Left lung (tissue), 10 donors: ENCODE results near the gene PLD1. TPM values are rescaled to one million over a fixed set of nuclear protein-coding genes. Genes with fewer than 3 reads are reported as not detected.

Source experiments
- ATAC-seq: fragments of 200-7000 bp; cut with Tn5 transposase; one replicate; pipeline ENCODE4 v1.9.1; 2020; ENCODE audit warnings: moderate library complexity
- DNase-seq, 4 donors: peaks; one replicate each; pipeline ENCODE4 v3.0.0-alpha.2; 2013 to 2020
- H3K27ac ChIP-seq, 2 donors: fragments of 200-600 bp; sonication (generic) in 1 of 2; one replicate each; pipeline versions ENCODE4 v1.5.0 to v1.8.0; 2020 to 2021
- H3K27me3 ChIP-seq, 2 donors: fragments of 200-600 bp; sonication (generic) in 1 of 2; one replicate each; pipeline versions ENCODE4 v1.5.0 to v1.8.0; 2020 to 2021
- H3K36me3 ChIP-seq, 2 donors: fragments of 200-600 bp; sonication (generic) in 1 of 2; one replicate each; pipeline versions ENCODE4 v1.5.0 to v1.8.0; 2020 to 2021
- H3K4me1 ChIP-seq, 2 donors: fragments of 200-600 bp; one replicate each; pipeline ENCODE4 v1.8.0; 2021
- H3K4me3 ChIP-seq, 2 donors: fragments of 200-600 bp; sonication (generic) in 1 of 2; one replicate each; pipeline versions ENCODE4 v1.5.0 to v1.8.0; 2020 to 2021; ENCODE audit warnings: mild to moderate bottlenecking in 1 of 2
- H3K9me3 ChIP-seq, 2 donors: fragments of 200-600 bp; sonication (generic) in 1 of 2; one replicate each; pipeline versions ENCODE4 v1.5.0 to v1.8.0; 2020 to 2021
- intact Hi-C, 2 donors: fragments of 100-400 bp; cut with DNase I; formaldehyde crosslinking; loops; one replicate each; pipeline versions ENCODE4 v1.11.2 to v1.14.2; 2022
- polyA plus RNA-seq, 6 donors: library from polyadenylated mRNA; unstranded; fragments of 120-200 nt; gene quantifications; one replicate each; pipeline ENCODE4 v1.2.1, GENCODE V29; 2013; ENCODE audit not compliant: insufficient read length in 6 of 6
- total RNA-seq, 2 donors: library from RNA; stranded (reverse); fragmentation: NEBNext Ultra II Directional; extraction: Animal tissue kit (Norgen Biotek cat#: 25700); gene quantifications; one replicate each; pipeline ENCODE4 v1.2.1, GENCODE V29; 2021
- TF ChIP-seq, protein P1 (sequence below), 2 donors: fragments of 200-600 bp; sonication (generic) in 1 of 2; IDR thresholded peaks; one replicate each; pipeline versions ENCODE4 v1.5.0 to v1.8.0; 2021; ENCODE audit warnings: antibody characterized with exemption in 2 of 2
- donor health status: DM: no; HTN: yes; CAD: no.
- donor health status: DM: no; HTN: no; CAD: no.

Gene PLD1
- total and polyA plus RNA-seq, 8 donors: 2.9 to 18.7 (median 5.8) TPM

DNA sequence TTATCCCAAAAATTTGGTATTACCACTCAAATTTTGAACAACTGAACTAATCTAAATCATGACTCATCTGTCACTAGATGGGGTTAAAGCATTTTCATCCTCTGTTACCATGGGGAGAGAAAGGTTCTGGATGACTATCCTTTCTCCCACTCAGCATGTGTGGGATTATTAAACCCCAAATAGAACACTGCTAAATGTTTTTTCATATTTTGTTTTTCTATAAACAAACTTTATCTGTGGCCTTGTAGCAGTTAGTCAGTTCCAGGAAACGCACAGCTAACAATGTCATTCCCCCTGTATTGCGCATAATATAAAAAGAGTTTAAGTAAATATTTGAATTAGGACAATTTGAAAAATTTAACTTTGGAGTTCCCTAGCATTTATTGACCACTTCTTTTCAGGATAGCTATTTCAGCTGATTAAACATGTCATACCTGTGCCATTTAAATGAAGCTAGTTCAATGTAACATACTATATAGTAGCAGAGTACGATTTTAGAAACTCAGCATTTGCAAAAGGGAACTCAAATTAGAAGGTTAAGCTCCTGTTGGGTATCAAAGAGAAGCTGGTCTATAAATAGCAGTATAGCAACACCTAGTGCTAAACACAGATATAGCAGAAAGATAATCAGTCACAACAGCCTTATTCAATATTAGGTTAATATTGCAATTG is 23.6 kb upstream of the PLD1 start:
- peak; percentile 76 for ATAC-seq
- no peaks in the 10 kb centered on the region for H3K9me3 ChIP-seq
- peaks cover 14 to 55% of the 10 kb centered on the region in 2 donors for H3K4me1 ChIP-seq
- no peaks in the 10 kb centered on the region for H3K36me3 ChIP-seq
- peak overlapping the region in 1 of 2 donors; percentile 55 for H3K27ac ChIP-seq
- TF ChIP-seq, protein P1, sequence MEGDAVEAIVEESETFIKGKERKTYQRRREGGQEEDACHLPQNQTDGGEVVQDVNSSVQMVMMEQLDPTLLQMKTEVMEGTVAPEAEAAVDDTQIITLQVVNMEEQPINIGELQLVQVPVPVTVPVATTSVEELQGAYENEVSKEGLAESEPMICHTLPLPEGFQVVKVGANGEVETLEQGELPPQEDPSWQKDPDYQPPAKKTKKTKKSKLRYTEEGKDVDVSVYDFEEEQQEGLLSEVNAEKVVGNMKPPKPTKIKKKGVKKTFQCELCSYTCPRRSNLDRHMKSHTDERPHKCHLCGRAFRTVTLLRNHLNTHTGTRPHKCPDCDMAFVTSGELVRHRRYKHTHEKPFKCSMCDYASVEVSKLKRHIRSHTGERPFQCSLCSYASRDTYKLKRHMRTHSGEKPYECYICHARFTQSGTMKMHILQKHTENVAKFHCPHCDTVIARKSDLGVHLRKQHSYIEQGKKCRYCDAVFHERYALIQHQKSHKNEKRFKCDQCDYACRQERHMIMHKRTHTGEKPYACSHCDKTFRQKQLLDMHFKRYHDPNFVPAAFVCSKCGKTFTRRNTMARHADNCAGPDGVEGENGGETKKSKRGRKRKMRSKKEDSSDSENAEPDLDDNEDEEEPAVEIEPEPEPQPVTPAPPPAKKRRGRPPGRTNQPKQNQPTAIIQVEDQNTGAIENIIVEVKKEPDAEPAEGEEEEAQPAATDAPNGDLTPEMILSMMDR (IDR thresholded peaks at IDR 0.05): peak; percentile 16 to 37
- no peak for DNase-seq
- intact Hi-C loops: no loop called here
- H3K27me3 ChIP-seq: no peaks in the 10 kb centered on the region
- H3K4me3 ChIP-seq: no peak overlapping the region

DNA sequence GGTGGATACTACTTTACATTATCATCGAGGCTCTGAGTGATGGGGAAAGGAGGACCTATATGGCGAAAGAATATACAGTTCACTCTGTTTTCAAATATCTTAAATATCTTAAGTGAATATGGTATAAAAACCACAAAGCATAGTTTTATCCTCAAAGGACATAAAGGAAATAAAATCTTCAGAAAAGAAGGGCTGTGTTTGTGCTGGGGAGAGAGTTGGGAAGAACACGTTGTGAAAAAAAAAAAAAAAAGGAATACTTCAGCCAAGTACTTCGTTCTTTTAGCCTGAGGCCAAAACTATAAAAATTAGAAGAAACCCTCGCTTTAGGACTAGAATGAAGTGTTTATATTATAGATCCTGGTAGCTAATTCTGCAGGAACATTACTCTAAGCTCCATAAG is 22.7 kb upstream of the PLD1 start:
- Histone ChIP-seq H3K9me3 (no peaks in the 10 kb centered on the region), H3K27me3 (no peaks in the 10 kb centered on the region), H3K27ac (no peak overlapping the region), H3K4me3 (no peak overlapping the region), H3K4me1 (peaks cover 9 to 56% of the 10 kb centered on the region in 2 donors), H3K36me3 (no peaks in the 10 kb centered on the region)
- intact Hi-C loops: no loop called here
- DNase-seq: no peak
- TF ChIP-seq, protein P1 (IDR thresholded peaks at IDR 0.05): no peak
- ATAC-seq: no peak

DNA sequence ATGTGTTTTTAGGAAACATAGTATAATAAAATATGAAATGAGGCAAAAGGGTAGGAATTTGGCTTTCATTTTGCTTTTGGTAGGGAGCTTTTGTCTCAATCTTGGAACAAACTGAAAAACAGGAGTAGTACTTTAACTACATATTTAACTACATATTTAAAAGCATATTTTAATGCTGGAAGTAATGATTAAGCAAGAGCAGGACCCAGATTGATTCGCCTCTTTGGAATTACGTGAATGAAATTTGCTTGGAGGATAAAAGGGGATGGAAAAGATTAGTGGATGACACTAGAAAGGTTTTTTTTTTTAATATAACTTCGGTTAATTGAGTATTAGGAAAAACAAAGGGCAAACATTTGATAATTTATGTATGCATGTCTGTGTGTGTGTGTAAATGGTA is 21.7 kb upstream of the PLD1 start:
- Histone ChIP-seq H3K9me3 (no peaks in the 10 kb centered on the region), H3K4me1 (peaks cover 9 to 57% of the 10 kb centered on the region in 2 donors), H3K27me3 (no peaks in the 10 kb centered on the region), H3K4me3 (no peak overlapping the region), H3K36me3 (no peaks in the 10 kb centered on the region), H3K27ac (no peak overlapping the region)
- ATAC-seq (no peak), DNase-seq (no peak)
- intact Hi-C loops: no loop called here
- TF ChIP-seq, protein P1 (IDR thresholded peaks at IDR 0.05): no peak

DNA sequence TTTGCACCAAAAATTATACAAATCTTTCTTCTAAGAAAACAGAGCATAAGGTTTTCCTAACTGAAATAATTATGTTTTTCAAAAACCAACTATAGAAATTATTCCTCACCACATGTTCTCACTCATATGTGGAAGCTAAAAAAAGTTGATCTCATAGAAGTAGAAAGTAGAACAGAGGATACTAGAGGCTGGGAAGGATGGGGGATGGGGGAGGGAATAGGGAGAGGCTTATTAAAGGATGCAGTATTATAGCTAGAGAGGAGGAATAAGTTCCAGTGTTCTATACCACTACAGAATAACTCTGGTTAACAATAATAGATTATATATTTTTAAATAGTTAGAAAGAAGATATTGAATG is 20.2 kb upstream of the PLD1 start:
- ATAC-seq (no peak), DNase-seq (no peak)
- H3K27me3 ChIP-seq: no peaks in the 10 kb centered on the region
- TF ChIP-seq, protein P1 (IDR thresholded peaks at IDR 0.05): no peak
- H3K4me1 ChIP-seq: peaks cover 9 to 61% of the 10 kb centered on the region in 2 donors
- H3K36me3 ChIP-seq: no peaks in the 10 kb centered on the region
- H3K4me3 ChIP-seq: no peak overlapping the region
- peak overlapping the region; percentile 15 to 71 for H3K27ac ChIP-seq
- H3K9me3 ChIP-seq: no peaks in the 10 kb centered on the region
- intact Hi-C loops: no loop called here

DNA sequence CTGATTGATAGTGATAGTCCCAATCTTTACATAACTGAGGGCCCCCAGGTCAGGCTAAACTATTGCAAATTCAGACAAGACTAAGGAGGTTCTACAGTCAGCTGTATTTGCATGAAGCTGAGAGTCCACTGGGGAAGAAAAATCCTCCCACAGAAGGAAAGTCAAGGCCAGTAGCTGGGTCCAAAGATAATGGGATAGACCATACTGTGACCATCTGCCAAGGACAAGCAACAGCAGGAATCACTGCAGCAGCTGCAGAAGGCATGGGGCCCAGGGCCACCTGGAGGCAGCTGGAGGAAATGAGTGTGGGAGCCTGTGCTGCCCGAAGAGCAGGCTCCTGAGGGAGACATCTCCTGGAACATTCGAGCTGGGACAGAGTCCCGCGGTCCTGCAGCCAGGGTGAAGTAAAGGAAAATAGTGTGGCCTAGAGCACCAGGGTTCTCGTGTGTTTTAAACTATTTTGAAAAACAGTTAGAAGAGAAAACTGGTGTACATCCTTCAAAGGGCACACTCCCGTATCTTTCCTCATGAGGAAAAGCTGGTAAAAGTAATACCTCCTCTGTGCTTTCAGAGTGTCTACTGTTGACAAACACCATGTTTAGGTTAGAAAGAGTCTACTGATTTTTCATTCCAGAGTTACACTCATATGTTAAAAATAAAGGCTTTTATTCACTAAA is 19.7 kb upstream of the PLD1 start:
- Histone ChIP-seq H3K4me3 (no peak overlapping the region), H3K27me3 (no peaks in the 10 kb centered on the region), H3K36me3 (no peaks in the 10 kb centered on the region), H3K4me1 (peaks cover 13 to 61% of the 10 kb centered on the region in 2 donors), H3K9me3 (no peaks in the 10 kb centered on the region), H3K27ac (peak overlapping the region; percentile 15 to 71)
- ATAC-seq (peak; percentile 89), DNase-seq (peak; percentile 41 to 84 (median 74))
- TF ChIP-seq, protein P1 (IDR thresholded peaks at IDR 0.05): peak; percentile 64 to 66
- intact Hi-C loops: no loop called here
